GM19328 (cell line): ENCODE results near the gene NEUROG1.
"Not testable (repeated sequence)": the region's sequence is repeated elsewhere in the genome, so short reads cannot be mapped to it uniquely, and the experiment has no call there.

Source experiments
- ATAC-seq: cut with Tn5 transposase; IDR thresholded peaks from one replicate; pipeline ENCODE4 v1.9.1; 2021; ENCODE audit warnings: mild to moderate bottlenecking, moderate library complexity; ENCODE audit not compliant: unreplicated experiment

Gene NEUROG1

GRCh38 chr5:135497971-135498636, 37.7 kb downstream of the NEUROG1 start:
- ATAC-seq = no peak

DNA sequence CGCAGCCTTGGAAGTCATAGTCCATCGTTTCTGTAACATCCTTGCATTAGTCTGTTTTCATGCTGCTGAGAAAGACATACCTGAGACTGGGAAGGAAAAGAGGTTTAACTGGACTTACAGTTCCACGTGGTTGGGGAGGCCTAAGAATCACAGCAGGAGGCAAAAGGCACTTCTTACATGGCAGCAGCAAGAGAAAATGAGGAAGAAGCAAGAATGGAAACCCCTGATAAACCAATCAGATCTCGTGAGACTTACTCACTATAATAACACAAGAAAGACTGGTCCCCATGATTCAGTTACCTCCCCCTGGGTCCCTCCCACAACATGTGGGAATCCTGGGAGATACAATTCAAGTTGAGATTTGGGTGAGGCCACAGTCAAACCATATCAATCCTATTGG, 40.2 kb downstream of the NEUROG1 start:
- not testable (repeated sequence) for ATAC-seq

DNA sequence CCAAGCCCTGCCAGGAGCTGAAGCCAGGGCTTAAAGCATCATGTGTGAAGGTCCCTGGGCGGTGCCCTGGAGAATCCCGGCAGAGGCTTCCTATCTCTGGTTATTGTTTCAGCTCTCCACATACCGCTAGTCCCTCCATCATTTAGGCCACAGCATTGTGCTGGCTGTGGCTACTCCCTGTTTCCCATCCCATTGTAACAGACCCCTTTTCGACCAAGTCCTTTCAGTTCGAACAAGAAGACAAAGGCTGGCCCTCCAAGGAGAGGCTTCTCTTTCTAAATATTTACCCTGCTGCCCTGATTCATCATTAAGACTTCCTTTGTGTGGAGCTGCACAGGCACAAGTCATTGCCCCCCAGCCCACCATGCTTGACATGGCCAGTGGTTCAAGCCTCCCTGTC, 41.6 kb downstream of the NEUROG1 start:
- ATAC-seq = no peak

DNA sequence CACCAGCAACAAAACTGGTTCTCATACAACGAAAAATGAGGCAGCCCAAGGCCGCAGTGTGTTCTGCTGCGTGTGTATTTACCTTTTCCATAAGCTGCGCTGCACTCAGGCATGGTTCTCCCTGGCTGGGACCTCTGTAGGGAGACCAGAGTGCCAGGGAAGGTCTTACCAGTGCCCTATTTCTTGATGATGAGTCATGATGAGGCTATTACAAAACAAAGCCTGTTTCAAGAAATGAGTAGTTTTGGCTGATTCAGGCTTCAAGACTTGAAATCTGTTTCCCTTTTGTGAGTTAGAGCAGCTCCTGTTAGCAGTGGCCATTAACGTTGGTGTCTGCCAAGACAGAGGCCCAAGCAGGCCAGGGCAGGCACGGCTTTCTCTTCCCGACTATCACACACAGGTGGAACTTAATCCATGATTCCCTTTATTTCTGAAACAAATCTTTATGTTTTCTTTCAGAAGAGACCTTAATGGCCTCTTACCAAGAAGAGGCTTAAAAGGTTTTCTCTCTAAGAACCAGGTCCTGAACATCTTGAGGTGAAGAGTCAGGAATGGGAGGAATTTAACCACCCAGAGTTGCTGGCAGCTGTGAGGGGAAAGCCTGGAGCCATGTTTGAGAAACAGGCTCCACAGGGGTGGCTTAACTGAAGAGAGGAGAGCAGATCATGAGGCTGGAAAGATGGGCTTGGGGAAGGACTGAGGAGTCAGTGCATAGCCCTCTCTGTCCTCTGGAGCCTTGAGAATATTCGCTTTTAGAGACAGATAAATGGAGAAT, 42.2 kb downstream of the NEUROG1 start:
- no peak for ATAC-seq

- ATAC-seq = no peak
These were observed 43.5 kb downstream of the NEUROG1 start for GRCh38 chr5:135492319-135492626.

DNA sequence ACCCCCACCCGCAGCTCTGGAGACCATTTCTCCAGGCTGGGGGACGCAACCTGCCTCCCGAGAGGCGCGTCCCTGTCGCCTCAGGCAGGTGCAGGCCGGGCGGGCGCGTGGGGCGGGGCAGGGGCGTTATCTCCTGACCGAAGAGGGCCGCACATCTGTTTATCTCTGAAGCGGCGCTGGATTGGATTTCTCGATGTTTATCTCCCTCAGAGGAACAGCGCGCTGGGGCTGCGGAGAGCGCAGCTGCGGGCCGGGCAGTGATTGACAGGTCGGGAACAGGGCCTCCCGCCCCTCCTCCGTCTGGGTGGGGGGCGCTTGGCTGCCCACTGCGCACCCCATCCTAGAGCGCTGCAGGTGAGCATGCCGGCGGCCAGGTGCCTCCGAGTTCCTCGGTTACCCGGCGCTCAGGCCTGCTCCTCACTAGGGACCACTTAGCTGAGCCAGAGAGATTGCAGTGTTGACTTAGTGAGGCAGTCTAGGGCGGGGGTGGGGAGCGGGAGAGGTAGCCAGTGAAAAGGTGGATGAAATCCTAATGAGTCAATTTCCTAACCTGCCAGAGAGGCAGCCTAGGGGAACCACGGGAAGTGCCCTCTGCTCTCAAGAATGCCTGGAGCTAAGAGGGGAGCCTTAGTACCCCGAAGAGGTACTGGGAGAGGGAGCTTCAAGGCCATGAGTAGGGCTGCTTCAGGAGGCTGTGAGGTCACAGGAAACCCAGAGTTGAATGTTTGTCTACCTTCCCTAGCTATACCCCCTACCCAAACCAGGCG, 44.0 kb downstream of the NEUROG1 start:
- no peak for ATAC-seq

- ATAC-seq = no peak
These were observed 44.7 kb downstream of the NEUROG1 start for GRCh38 chr5:135491038-135491551.

GRCh38 chr5:135490245-135491037, 45.3 kb downstream of the NEUROG1 start:
- no peak for ATAC-seq

DNA sequence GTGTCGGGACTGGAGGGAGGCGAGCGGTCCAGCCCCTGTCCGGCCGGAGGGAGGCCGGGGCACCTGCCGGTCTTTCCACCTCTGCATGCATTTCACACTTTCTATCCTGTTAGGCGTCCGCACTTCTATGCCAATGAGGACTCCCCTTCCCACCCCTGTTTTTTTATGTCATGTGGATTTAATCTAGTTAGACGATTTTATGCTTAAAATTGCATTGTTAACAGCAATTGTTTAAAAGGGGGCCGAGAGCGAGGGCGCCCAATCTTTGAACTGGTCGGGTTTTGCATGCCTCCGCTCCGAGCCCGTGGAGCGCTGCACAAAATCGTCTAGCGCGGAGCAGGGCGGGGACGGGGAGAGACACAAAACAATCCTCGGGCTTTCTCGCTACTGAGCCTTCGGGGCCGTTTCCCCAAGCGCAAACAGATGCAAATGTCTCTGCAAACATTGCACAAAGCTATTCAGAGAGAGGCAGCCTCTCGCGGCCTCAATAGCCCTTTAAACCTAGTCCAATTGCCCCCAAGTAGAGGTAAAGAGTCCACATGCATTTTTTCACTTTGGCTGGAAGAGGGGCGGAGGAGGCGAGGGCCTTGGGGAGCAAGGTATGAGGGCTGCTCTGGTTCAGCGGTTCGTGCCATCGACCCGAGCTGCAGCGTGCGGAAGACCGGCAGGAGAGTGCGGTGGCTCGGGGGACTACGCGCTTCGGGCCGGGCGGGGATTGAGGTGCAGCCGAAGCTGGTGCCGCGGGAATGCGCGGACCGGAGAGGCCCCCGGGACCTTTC, 46.1 kb downstream of the NEUROG1 start:
- ATAC-seq = no peak

GRCh38 chr5:135488727-135489465, 46.9 kb downstream of the NEUROG1 start:
- ATAC-seq = no peak

DNA sequence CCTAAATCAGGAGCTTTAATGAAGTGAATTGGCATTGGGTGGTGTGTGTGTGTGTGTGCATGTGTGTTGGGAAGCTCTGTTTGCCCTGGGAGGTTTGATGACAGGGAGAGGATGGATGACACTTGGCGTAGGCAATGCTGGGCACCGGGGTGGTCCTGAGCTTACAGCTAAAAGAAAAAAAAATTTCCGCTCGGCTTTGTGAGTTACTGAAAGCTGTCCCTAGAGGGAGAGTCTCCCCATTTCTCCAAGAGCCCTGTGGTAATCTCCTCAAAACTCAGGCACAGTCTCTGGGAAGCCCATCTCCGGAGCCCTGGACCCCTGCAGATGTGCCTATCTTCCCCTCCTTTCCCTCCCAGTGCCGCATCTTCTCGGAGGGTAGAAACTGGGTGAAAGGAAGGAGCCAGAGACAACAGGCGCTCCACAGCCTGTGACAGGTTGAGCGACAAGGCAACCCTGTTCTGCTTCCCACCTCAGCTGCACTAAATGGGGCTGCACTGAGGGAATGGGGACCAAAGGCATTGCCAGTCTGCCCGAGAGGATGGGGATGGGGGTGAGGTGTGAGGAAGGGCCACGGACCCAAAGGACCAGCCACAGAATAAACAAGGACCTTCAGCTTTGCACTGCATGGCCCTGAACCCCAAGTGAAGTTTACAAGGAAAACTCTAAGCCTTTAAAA, 47.8 kb downstream of the NEUROG1 start:
- no peak for ATAC-seq

GRCh38 chr5:135487037-135487395, 48.7 kb downstream of the NEUROG1 start:
- ATAC-seq = no peak

DNA sequence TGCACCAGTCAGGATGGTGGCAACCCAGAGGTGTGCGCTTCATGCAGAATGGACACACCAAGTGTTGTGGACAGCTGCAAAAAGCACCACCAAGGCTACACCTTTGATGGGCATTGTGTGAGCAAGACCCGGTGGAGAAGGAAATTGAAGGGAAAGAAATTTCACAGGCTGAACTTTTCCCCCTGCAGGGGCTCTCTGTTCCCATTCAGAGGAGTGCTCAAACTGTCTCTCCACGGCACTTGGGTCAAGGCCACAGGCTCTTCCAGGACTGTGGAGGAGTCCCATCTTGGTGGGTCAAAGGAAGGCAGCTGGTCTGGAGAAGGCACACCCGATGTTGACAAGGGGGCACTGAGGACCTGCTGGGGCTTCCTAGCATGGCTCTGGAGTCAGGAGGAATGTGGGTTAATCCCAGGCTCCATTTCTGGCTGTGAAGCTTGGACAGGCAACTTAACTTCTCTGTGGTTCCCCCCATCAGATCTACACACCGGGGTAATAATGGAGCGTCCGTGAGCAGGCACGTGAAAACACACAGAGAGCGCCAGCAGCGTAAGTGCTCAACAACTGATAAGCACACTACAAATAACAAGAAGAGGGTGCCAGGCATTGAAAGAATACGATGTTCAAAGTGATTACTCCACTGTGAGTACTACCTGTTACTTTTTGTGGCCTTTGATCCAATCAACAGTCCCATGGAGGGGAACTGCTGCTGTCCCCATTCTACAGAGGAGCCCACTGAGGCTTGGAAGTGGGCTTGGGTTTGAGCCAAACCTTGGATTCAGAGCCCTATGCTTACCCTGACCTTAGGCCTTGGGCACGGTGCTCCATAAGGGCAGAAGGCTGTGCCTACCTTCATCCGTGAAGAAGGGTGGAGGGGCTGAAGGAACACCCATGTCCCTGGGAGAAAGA, 49.4 kb downstream of the NEUROG1 start:
- ATAC-seq = no peak

DNA sequence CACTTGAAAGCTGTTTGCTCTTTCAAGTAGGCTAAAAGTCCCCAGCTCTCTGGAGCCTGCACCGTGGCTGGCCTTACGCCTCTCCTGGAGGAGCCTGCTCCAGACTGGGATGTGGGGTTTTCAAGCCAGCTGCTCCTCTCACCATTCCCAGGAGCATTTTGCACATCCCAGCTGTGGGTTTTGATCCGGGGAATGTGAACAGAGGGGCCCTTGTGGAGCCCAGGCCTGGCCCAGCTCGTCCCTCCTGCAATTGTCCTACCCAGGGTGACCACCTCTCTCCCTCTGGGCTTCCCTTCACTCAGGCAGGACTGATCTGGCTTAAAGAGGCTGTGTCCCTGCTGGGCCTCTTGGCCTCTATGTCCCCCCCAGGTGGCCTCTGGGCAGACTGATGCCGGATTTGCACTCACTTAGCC, 51.1 kb downstream of the NEUROG1 start:
- ATAC-seq = no peak
